ENCODE data around the gene ZNF227.
"Not testable (repeated sequence)": the region's sequence is repeated elsewhere in the genome, so short reads cannot be mapped to it uniquely, and the experiment has no call there.

Gene ZNF227

GRCh38 chr19:44212250-44212865 lies at the start of gene ZNF227:
ZNF227 (plus strand) TSS chr19:44212532; CDS start chr19:44217793, 5,261 bp downstream.
- peak; percentile 91 for DNase-seq

GRCh38 chr19:44163789-44164188 lies 48.5 kb upstream of the ZNF227 start:
- DNase-seq = no peak

GRCh38 chr19:44164327-44164672 lies 48.0 kb upstream of the ZNF227 start:
- no peak for DNase-seq

- peak; percentile 97 for DNase-seq
Measured at GRCh38 chr19:44164673-44165512, 47.4 kb upstream of the ZNF227 start, which contains the start of gene ZNF226. ZNF226 (plus strand) TSS chr19:44165100; CDS start chr19:44170081, 4,981 bp downstream.

GRCh38 chr19:44170660-44171059 lies 41.7 kb upstream of the ZNF227 start:
- not testable (repeated sequence) for DNase-seq

GRCh38 chr19:44176590-44176989 lies 35.7 kb upstream of the ZNF227 start:
- DNase-seq = no peak

- no peak for DNase-seq
Measured at GRCh38 chr19:44180968-44181367, 31.4 kb upstream of the ZNF227 start.

- no peak for DNase-seq
Measured at GRCh38 chr19:44182145-44182544, 30.2 kb upstream of the ZNF227 start.

- no peak for DNase-seq
Measured at GRCh38 chr19:44190020-44190419, 22.3 kb upstream of the ZNF227 start.

GRCh38 chr19:44192127-44192526 lies 20.2 kb upstream of the ZNF227 start:
- no peak for DNase-seq

GRCh38 chr19:44196772-44197171 lies 15.6 kb upstream of the ZNF227 start:
- DNase-seq = no peak

GRCh38 chr19:44202470-44202869 lies 9.9 kb upstream of the ZNF227 start:
- DNase-seq = no peak

- DNase-seq = no peak
Measured at GRCh38 chr19:44202974-44203373, 9.4 kb upstream of the ZNF227 start.

GRCh38 chr19:44203877-44204276 lies 8.5 kb upstream of the ZNF227 start:
- DNase-seq = not testable (repeated sequence)

- DNase-seq = no peak
Measured at GRCh38 chr19:44204772-44205171, 7.6 kb upstream of the ZNF227 start.

GRCh38 chr19:44207126-44207803 lies 5.1 kb upstream of the ZNF227 start:
- peak; percentile 95 for DNase-seq

GRCh38 chr19:44212866-44213346 lies 574 bp downstream of the ZNF227 start:
- DNase-seq = peak; percentile 43

GRCh38 chr19:44219926-44220325 lies 7.6 kb downstream of the ZNF227 start:
- not testable (repeated sequence) for DNase-seq

- not testable (repeated sequence) for DNase-seq
Measured at GRCh38 chr19:44220761-44221160, 8.4 kb downstream of the ZNF227 start.

GRCh38 chr19:44221291-44221690 lies 9.0 kb downstream of the ZNF227 start:
- not testable (repeated sequence) for DNase-seq

GRCh38 chr19:44228318-44228717 lies 16.0 kb downstream of the ZNF227 start:
- no peak for DNase-seq

GRCh38 chr19:44232867-44233266 lies 20.5 kb downstream of the ZNF227 start:
- no peak for DNase-seq

- no peak for DNase-seq
Measured at GRCh38 chr19:44236384-44236783, 24.1 kb downstream of the ZNF227 start.

- not testable (repeated sequence) for DNase-seq
Measured at GRCh38 chr19:44252332-44252731, 40.0 kb downstream of the ZNF227 start.
